T follicular helper cell (primary cell): ENCODE results near the gene SOX10.
"Not testable (repeated sequence)": the region's sequence is repeated elsewhere in the genome, so short reads cannot be mapped to it uniquely, and the experiment has no call there.

ENCODE experiments used
- DNase-seq: peaks from one replicate; pipeline ENCODE4 v3.0.0-alpha.2; 2020; ENCODE audit warnings: low read depth

SOX10 gene

GRCh38 chr22:37985751-37986281 lies 1.5 kb upstream of the SOX10 start:
- no peak for DNase-seq

GRCh38 chr22:37985050-37985585 lies 763 bp upstream of the SOX10 start:
- no peak for DNase-seq

DNA sequence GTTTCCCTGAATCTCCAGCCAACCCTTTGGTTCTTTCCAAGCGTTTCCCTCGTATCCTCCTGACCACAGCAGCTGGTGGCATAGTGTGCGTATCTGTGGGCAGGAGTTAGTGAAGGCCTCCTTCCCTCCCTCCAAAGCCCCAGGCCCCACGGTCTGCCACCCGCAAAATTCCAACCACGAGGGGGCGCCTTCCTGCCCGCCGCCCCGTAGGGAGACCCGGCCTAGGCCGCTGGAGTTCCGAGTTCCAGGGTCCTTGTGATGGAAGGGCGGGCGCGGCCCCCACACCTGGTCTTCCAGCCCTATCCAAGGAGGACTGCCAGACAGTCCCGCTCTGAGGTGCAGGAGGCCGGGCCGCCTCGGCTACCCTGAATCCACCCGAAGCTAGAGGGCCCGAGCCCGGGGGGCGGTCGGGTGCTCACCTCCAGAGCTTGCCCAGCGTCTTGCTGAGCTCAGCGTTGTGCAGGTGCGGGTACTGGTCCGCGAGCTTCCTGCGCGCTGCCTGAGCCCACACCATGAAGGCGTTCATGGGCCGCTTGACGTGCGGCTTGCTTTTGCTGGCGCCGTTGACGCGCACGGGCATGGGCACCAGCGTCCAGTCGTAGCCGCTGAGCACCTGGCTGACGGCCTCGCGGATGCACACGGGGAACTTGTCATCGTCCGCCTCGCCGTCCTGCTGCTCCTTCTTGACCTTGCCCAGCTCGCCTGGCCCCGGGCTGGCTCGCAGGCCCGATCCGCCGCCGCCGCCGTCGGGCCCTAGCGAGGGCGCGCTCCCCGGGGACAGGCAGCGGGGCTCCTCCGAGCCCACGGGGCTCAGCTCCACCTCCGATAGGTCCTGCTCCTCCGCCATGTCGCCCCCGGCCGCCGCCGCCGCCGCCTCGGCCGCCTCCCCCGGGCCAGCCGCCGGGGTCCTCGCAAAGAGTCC lies 1.2 kb downstream of the SOX10 start:
- no peak for DNase-seq

DNA sequence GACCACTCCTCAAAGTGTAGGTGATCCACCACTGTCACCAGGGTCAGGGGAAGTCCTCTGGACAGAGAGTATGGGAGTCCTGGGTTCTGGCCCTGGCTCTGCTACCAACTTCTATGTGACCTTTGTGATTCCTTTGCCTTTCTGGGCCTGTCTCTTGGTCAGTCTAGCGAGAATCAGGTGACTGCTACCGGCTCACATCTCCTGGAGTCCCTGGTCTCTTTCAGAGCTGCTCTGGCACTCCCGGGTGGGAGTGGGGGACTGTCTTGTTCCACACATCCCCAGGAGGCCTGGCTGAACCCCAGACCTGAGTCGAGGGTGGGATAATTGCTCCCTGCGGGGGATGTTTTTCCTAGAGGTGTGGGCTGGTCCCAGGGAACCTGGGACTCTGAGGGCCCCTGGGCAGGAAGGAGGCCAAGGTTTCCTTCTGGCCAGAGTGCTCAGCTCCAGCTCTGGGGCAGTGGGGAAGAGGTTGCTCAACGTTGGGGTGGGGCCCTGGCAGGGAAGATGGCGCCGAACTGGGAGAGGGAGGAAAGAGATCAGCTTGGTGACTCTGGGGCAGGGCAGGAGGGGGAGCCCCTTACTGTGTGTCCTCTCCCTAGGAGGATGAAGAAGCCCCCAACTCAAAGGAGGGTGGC lies 2.1 kb downstream of the SOX10 start:
- DNase-seq, result no peak

GRCh38 chr22:37981282-37982011 lies 2.9 kb downstream of the SOX10 start:
- DNase-seq, result no peak

DNA sequence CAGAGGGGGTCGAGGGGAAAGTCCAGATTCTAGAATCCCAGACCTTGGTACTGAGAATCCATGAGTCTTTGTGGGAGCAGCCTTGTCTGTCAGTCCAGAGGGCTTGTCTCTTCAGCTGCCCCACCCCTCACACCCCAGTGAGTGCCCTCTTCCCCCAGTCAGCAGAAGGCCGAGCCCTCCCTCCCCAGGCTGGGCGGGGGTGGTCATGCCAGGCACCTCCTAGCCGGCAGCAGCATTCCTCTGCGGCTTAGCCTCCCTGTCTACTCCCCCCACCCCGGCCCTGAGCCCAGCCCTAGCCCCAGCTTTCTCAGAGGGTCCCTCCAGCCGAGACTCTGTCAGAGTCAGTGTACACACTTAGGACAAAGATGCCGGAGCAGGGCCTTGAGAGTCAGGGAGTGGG lies 4.6 kb downstream of the SOX10 start:
- DNase-seq, result no peak

DNA sequence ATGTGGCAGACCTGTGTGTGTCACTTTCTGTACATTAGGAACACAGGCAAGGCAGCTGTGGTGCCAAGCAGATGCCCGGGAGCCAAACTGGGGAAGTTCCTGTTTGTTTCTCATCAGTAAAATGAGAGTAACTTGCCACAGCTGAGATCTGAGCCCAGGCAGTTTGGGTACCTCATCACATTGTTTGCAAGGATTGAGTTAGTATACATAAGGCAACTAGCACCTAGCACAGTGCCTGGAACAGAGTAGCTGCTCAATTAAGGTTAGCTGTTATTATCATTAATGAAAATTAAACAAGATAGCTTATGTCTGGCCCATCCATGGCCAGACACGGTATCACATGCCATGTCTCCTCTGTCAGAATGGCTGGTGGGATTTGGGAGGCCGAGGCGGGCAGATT lies 7.8 kb downstream of the SOX10 start:
- DNase-seq, result no peak

GRCh38 chr22:37976022-37976421 lies 8.3 kb downstream of the SOX10 start:
- not testable (repeated sequence) for DNase-seq

DNA sequence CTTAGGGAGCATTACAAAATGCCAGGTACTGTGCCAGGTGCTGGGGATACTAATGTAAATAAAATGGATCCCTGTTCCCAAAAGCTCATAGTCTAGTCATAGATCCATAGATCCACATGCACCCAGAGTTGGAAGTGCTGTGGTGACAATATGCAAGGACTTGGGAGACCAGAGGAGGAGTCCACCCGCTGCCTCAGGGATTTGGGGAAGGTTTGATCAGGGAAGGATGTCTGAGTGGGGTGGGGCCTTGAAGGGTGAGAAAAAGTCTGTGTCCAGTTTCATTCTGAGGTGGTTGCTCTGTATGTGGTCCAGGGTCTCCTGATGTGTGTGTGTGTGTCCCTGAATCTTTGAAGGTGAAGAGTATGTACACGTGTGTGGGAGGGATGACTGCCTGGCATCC lies 9.2 kb downstream of the SOX10 start:
- no peak for DNase-seq

GRCh38 chr22:37973271-37974170 lies 10.8 kb downstream of the SOX10 start:
- no peak for DNase-seq

DNA sequence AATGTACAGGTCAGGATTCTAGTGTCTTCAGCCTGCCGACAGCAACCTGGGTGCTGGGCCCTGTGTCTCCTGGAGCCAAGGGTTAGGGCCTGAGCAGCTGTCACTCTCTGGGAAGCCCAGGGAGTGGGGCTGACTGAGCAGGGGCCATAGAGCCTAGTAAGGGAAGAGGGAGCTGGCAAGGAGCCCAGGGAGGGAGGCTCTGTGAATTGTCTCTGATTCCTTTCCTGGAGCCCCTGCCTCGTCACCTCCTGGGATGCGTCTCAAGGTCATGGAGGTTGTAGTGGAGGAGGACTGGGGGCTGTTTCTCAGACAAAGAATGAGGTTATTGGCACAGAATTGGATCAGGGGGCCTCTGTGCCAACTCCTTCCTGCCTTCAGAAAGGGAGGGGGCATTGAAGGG lies 11.8 kb downstream of the SOX10 start:
- no peak for DNase-seq

GRCh38 chr22:37971475-37972434 lies 12.6 kb downstream of the SOX10 start:
- DNase-seq, result no peak

- DNase-seq, result no peak
Observed at GRCh38 chr22:37970864-37971263, 13.5 kb downstream of the SOX10 start.

DNA sequence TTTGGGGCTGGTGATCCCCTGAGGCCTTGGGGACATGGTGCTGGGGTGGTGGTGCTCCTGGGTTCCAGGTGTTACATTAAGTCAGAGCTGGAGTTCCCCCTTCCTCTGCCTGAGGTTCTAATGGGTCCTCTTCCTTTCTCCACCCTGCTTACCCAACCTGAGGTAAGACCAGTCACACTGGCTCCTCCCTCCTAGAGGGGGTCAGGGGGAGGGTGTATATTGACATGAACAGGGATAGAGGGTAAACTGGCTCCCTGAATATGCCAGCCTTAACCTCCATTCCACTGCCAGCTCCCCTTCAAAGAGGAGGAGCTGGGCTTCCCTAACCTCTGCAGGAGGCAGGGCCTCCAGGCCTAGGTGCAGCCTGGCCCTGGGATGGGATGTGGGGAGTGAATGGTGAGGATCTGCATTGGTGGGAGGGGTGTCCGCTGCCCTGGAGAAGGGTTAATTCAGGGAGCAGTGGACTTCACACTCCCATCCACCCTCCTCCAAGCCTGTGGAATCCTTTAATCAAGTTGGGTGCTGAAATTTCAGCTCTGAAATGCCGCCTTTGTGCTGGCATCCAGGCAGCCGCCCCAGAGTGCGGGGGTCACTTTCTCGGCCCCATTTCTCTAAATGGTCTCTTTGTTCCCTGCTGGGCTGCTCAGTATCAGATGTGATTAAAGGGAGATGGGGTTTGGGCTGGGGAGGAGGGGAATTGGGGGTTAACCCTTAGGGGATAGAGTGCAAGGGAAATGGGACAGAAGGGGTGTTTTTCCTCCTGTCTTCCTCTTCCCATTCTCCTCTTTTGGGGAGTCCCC lies 15.7 kb downstream of the SOX10 start:
- DNase-seq, result no peak

DNA sequence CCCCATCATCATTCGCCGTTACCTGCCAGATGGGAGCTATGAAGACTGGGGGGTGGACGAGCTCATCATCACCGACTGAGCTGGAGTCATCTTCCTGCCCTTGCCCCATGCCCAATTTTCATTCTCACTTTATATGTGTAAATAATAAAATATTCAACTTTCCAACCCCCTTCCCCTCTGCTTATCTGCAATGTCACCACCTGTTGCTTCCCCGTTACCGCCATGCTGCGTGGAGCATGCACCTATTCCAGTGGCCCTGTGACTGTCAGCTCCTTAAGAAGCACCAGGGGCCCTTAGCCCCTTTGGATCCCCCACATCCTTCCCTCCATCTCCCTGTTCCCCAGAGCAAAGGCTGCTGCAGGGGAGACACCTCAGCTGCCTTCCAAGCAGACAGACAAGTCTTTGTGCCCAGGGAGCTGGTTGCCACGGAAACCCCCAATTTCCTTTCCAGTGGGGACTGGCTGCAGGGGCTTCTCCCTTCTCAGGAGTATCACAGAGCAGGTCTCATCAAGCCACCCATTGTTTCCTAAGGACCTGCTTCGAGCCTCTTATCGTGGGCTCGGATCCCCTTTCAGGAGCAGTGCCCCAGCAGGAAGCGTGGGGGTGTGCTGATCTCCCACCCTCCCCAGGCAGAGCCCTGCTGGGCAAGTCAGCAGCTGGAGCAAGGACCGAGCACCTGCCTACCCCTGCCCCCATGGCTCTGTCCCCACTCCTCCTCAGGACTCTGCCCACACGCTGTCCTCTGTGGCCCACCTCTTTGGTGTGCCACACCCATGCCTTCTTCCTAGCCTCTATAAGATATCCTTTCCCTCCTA lies 16.5 kb downstream of the SOX10 start:
- no peak for DNase-seq

GRCh38 chr22:37967147-37967546 lies 17.2 kb downstream of the SOX10 start:
- no peak for DNase-seq

DNA sequence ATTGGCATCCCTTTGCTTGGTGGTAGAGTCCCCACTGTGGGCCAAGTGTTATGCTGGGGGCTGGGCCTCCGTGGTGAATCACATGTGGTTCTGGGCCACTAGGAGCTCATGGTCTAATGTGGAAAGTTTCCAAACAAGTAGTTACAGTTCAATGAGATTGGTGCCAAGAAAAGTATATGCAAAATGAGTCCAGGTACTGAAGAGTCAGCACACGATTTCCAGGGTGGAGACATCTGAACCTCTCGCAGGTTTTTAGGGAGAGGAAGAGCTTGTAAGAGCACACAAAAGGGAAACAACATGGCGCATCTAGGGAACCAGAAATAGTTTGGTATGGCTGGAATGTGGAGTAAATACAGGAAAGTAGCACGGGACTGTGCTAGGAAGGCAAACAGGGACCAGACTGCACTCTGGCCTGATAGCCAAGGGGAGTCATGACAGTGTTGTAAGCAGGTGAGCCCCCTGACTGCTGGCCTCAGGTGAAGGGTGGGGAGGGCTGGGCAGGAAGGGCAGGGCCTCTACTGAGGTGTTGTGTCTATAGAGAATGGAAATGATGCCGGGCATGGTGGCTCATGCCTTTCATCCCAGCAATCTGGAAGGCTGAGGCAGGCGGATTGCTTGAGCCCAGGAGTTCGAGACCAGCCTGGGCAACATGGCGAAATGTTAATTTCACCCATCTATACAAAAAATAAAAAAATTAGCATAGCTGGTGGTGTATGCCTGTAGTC lies 18.3 kb downstream of the SOX10 start:
- DNase-seq, result no peak

DNA sequence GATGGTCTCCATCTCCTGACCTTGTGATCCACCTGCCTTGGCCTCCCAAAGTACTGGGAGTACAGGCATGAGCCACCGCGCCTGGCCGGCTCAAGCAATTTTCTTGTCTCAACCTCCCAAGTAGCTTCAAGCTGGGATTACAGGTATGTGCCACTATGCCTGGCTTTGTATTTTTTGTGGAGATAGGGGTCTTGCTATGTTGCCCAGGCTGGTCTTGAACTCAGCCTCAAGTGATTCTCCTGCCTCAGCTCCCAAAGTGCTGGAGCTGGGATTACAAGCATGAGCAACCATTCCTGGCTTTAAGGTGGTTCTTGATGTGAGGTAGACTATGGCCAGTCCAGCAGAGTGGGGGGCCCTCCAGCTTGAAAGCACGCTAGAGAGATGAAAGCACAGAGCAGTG lies 23.3 kb downstream of the SOX10 start:
- DNase-seq, result no peak
